TTC549 (cell line): Measurements from ENCODE around the gene MYO1D.
"Not testable (repeated sequence)": the region's sequence is repeated elsewhere in the genome, so short reads cannot be mapped to it uniquely, and the experiment has no call there.

ENCODE experiments used
- FAIRE-seq: peaks from 2 replicates; lab custom pipeline; 2012; peaks lifted over from hg19 to GRCh38; lab: Jason Lieb, UNC

The MYO1D gene

GRCh38 chr17:32876417-32877163 lies at the start of gene MYO1D:
Gene MYO1D, minus strand, starts transcription at chr17:32877124. Its CDS starts 252 bp downstream, at chr17:32876872.
- no peak for FAIRE-seq

GRCh38 chr17:32926183-32926582 lies 49.3 kb upstream of the MYO1D start:
- no peak for FAIRE-seq

DNA sequence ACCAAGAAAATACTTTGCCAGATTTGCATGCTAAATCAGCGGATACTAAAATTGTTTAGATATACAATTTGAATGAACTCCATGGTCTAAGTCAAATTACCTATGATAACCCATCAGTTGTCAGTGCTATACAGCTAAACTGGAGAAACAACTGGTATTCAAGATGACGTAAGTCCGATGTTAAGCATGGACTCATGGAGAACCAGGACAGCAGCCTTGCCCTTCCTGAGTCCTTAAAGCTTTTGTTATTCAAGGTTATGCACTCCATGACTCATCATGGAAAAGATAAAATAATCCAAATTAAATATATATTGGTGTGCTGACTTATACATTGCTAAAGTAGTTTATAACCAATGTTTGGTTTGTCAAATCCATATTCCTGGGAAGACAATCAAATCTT lies 47.0 kb upstream of the MYO1D start:
- not testable (repeated sequence) for FAIRE-seq

GRCh38 chr17:32921017-32921416 lies 44.1 kb upstream of the MYO1D start:
- no peak for FAIRE-seq

GRCh38 chr17:32920293-32920692 lies 43.4 kb upstream of the MYO1D start:
- FAIRE-seq = no peak

GRCh38 chr17:32919876-32920275 lies 43.0 kb upstream of the MYO1D start:
- FAIRE-seq = not testable (repeated sequence)

- no peak for FAIRE-seq
These were observed 40.9 kb upstream of the MYO1D start for GRCh38 chr17:32917842-32918241.

DNA sequence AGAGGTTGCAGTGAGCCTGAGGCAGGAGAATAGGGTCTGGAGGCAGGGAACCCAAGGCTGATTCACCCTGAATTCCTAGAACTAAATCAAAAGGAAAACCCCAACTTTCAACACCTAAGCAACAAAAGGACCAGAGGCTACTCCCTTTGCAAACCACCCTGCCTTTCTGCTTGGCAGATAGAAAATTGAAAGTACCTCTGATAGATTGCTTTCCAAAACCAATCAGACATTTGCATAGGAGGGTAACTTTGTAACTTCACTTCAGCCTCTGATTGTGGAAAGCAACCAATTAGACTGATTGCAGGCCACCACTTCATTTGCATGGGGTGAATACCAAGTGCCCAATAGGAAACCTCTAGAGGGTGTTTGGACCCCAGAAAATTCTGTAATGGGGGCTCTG lies 40.2 kb upstream of the MYO1D start:
- no peak for FAIRE-seq

DNA sequence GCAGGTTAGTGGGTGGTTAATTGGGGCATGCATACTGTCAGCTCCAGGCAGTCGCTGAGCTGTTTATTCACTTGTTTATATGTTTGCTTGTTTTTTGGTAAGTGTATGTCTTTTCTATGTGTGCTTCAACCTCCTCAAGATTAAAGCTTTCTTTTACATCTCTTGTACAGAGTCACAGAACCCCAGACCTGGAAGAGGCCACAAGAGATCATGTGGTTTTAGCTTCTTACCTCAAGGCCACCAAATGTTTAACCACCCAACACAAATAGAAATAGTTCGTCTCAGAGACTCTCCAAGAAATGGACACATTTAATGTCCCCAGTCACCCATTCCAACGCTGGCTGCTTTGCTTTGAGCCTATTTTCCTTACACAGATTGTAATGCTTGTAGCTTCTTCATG lies 39.2 kb upstream of the MYO1D start:
- FAIRE-seq = no peak

GRCh38 chr17:32915245-32915644 lies 38.3 kb upstream of the MYO1D start:
- FAIRE-seq = no peak

GRCh38 chr17:32914181-32914580 lies 37.3 kb upstream of the MYO1D start:
- FAIRE-seq = no peak

DNA sequence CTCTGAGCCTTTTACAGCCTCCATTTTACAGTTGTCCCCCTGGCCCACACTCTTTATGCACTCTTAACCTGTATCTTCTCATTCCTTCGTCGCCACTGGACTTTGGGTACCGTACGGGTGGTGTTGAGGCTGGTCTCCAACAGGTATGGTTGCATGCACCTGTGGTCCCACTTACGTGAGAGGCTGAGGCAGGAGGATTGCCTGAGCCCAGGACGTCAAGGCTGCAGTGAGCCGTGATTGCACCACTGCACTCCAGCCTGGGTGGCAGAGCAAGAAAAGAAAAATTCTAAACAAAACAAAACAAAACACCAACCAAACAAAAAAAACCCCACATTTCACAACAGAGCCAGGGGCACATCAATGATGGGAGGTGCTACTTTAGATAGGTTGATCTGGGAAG lies 36.7 kb upstream of the MYO1D start:
- FAIRE-seq = no peak

GRCh38 chr17:32912218-32912897 lies 35.4 kb upstream of the MYO1D start:
- no peak for FAIRE-seq

GRCh38 chr17:32910769-32911168 lies 33.8 kb upstream of the MYO1D start:
- no peak for FAIRE-seq

DNA sequence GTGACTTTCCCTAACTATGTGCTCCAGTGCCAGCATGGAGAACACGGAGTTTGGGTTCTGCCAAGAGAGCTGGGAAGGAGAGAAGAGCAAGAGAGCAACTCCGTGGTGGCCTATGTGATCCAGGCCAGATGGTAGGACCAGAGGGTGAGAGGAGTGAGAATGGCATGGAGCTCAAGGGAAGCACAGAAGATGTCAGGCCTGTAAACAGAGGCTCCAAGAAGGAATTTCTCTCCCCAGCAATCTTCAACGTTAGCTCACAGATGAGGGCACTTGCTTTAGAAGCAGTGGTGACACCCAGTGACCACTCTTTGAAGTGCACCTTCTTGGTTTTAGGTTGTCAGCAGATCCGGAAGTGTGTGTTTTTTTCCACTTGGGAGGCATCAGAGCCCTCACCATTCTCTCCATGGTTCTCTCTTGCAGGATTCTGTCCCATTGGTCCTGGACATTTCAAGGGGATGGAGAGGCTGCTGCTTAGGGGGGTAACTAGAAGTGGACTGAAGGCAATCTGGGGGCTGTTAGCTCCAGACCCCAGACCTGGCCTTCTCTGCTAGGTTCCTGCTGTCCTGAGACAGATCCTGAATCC lies 33.0 kb upstream of the MYO1D start:
- FAIRE-seq = peak; percentile 9

GRCh38 chr17:32907583-32907982 lies 30.7 kb upstream of the MYO1D start:
- no peak for FAIRE-seq

GRCh38 chr17:32904891-32905290 lies 28.0 kb upstream of the MYO1D start:
- FAIRE-seq = no peak

GRCh38 chr17:32903774-32904673 lies 27.1 kb upstream of the MYO1D start:
- FAIRE-seq = no peak

GRCh38 chr17:32901743-32902142 lies 24.8 kb upstream of the MYO1D start:
- FAIRE-seq = no peak

DNA sequence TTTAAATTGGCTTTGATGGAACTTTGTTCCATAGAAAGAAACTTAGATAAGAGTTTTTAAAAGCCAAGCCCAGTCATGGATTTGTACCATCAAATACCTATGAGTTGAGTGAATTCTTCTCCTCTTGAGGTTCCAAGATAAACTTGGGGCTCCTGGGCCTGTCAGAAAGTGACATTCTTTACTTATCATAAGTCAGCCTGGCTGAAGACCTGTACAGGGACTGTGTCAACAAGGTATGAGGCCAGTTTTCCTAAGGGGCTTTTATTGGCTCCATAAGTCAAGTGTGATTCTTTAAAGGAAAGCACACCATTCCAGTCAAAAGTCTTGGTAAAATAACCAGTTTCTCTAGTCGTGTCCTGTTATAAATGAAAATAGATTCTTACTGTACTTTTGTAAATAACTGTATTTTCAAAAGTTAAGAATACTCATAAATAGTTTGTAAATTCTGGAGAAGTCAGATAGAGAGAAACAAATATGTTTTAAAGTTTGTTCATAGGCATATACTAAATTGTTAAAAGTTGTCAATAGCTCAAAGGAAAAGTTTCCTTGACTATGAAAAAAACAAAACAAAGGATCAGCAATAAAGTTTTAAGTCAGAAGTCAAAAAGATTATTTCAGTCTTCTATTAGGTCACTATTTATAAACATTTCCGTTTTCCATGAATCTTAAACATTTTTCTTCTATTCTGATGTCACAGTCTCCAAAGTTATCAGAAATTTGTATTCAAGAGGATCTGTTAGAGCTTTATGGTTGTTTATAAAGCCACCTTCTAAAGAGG lies 22.5 kb upstream of the MYO1D start:
- FAIRE-seq = no peak

- FAIRE-seq = no peak
These were observed 19.8 kb upstream of the MYO1D start for GRCh38 chr17:32896647-32897258.
